Measurements from ENCODE around the gene FNBP1. TPM values are rescaled to one million over a fixed set of nuclear protein-coding genes. Genes with fewer than 3 reads are reported as not detected.

The FNBP1 gene
- total RNA-seq, 1 experiment from 2014 or later = 36.5 TPM

- Histone ChIP-seq H2AK5ac (ENCODE audit: insufficient read length, low read length) (no peak overlapping the region), H2BK15ac (ENCODE audit: low read depth, low read length) (no peak overlapping the region), H4K91ac (ENCODE audit: insufficient read length, low read depth, low read length) (no peak overlapping the region), H3T11ph (ENCODE audit: low read length) (no peak overlapping the region), H4K8ac (replicated peaks; ENCODE audit: insufficient read length, low read depth, low read length) (no peak overlapping the region), H4K20me1 (ENCODE audit: control insufficient read depth, insufficient read depth, insufficient read length) (no peaks in the 10 kb centered on the region), H3K27me3 (ENCODE audit: insufficient read depth, low read length) (no peaks in the 10 kb centered on the region), H3K9ac (ENCODE audit: extremely low read depth, insufficient read length, low read length) (no peak overlapping the region), H2BK5ac (ENCODE audit: insufficient read length, low read length) (no peak overlapping the region), H4K5ac (ENCODE audit: insufficient read length, low read depth, low read length) (no peak overlapping the region), H2BK120ac (ENCODE audit: low read depth, low read length, poor library complexity, severe bottlenecking) (no peak overlapping the region), H3K23me2 (ENCODE audit: insufficient read length, low read depth, low read length, poor library complexity, severe bottlenecking) (no peaks in the 10 kb centered on the region), H2BK12ac (ENCODE audit: insufficient read length, low read depth, low read length) (no peak overlapping the region), H3K23ac (ENCODE audit: insufficient read length, low read depth, low read length) (no peak overlapping the region), H3K79me1 (ENCODE audit: insufficient read depth, low read depth, low read length, poor library complexity, severe bottlenecking) (no peaks in the 10 kb centered on the region), H3K4me2 (ENCODE audit: insufficient read depth, insufficient read length, low read length) (no peak overlapping the region), H3K27ac (ENCODE audit: insufficient read length, low read depth, low read length) (no peak overlapping the region), H3K9me3 (ENCODE audit: control insufficient read depth, low read depth, low read length) (no peaks in the 10 kb centered on the region), H3K4me1 (ENCODE audit: insufficient read depth, low read length) (no peaks in the 10 kb centered on the region), H2AFZ (ENCODE audit: low read length) (no peak overlapping the region), H3K4ac (ENCODE audit: low read depth, low read length) (no peak overlapping the region), H3K18ac (ENCODE audit: insufficient read length, low read depth, low read length) (no peak overlapping the region), H3K56ac (ENCODE audit: insufficient read length, low read depth, low read length) (no peak overlapping the region), H3K14ac (ENCODE audit: insufficient read depth, low read length) (no peak overlapping the region), H3K79me2 (ENCODE audit: insufficient read depth, low read length) (no peaks in the 10 kb centered on the region), H2BK20ac (ENCODE audit: low read depth, low read length, poor library complexity, severe bottlenecking) (no peak overlapping the region)
- Mint-ChIP-seq H3K4me1 (no peaks in the 10 kb centered on the region), H3K36me3 (ENCODE audit: insufficient read depth in 1 of 3, low read depth in 3 of 3) (peaks cover 3 to 28% (median 21%) of the 10 kb centered on the region in 3 experiments; a peak in 6 of 7 replicates), H3K4me3 (no peak overlapping the region), H3K9me3 (no peaks in the 10 kb centered on the region), H3K27ac (peak overlapping the region in 1 of 3 experiments; percentile 57; a peak in 3 of 7 replicates), H3K27me3 (ENCODE audit: low read depth) (no peaks in the 10 kb centered on the region)
- no CpG with 5 or more reads among the region's 17 CpGs for WGBS (ENCODE audit: extremely low coverage, insufficient read length, low lambda C conversion rate)
- TF ChIP-seq CTCF (conservative IDR thresholded peaks at IDR 0.05) = peak; percentile 47
- peak; percentile 56 for DNase-seq
Observed at GRCh38 chr9:129867136-129868022, 175.6 kb downstream of the FNBP1 start.
